Mucosa of rectum (tissue), 2 donors: ENCODE measurements around the gene DRAM1.
A peak's percentile ranks its signal among the peaks of the same experiment; 100 is the strongest.

Experiments used
- H3K27ac ChIP-seq, 2 donors: one replicate each; pipeline ENCODE4 v1.7.0; 2013; ENCODE audit warnings: inconsistent platforms in 2 of 2, low read depth in 2 of 2, low read length in 2 of 2
- H3K27me3 ChIP-seq, 2 donors: one replicate each; pipeline ENCODE4 v1.7.0; 2013; ENCODE audit warnings: low read length in 2 of 2; ENCODE audit not compliant: control insufficient read depth in 2 of 2, insufficient read depth in 2 of 2
- H3K36me3 ChIP-seq, 2 donors: one replicate each; pipeline ENCODE4 v1.7.0; 2013; ENCODE audit warnings: low read length in 2 of 2; ENCODE audit not compliant: control insufficient read depth in 2 of 2, insufficient read depth in 2 of 2
- H3K4me1 ChIP-seq, 2 donors: one replicate each; pipeline ENCODE4 v1.7.0; 2013; ENCODE audit warnings: low read length in 2 of 2, mild to moderate bottlenecking in 1 of 2; ENCODE audit not compliant: control insufficient read depth in 2 of 2, insufficient read depth in 2 of 2
- H3K4me3 ChIP-seq, 2 donors: one replicate each; pipeline ENCODE4 v1.7.0; 2013; ENCODE audit warnings: low read length in 2 of 2
- H3K9ac ChIP-seq, 2 donors: one replicate each; pipeline ENCODE4 v1.7.0; 2013; ENCODE audit warnings: low read length in 2 of 2, low read depth in 1 of 2, mild to moderate bottlenecking in 1 of 2
- H3K9me3 ChIP-seq, 2 donors: one replicate each; pipeline ENCODE4 v1.7.0; 2013; ENCODE audit warnings: low read length in 2 of 2; ENCODE audit not compliant: control insufficient read depth in 2 of 2
- donor health status: healthy.
- donor health status: Normal muscosa, but diverticular disease.

Gene DRAM1

GRCh38 chr12:101939856-101940265, 62.5 kb downstream of the DRAM1 start:
- Histone ChIP-seq H3K36me3 (no peaks in the 10 kb centered on the region), H3K27me3 (no peaks in the 10 kb centered on the region), H3K4me3 (no peak overlapping the region), H3K4me1 (peaks cover 2 to 3% of the 10 kb centered on the region in 2 donors), H3K9ac (no peak overlapping the region), H3K9me3 (no peaks in the 10 kb centered on the region), H3K27ac (no peak overlapping the region)

DNA sequence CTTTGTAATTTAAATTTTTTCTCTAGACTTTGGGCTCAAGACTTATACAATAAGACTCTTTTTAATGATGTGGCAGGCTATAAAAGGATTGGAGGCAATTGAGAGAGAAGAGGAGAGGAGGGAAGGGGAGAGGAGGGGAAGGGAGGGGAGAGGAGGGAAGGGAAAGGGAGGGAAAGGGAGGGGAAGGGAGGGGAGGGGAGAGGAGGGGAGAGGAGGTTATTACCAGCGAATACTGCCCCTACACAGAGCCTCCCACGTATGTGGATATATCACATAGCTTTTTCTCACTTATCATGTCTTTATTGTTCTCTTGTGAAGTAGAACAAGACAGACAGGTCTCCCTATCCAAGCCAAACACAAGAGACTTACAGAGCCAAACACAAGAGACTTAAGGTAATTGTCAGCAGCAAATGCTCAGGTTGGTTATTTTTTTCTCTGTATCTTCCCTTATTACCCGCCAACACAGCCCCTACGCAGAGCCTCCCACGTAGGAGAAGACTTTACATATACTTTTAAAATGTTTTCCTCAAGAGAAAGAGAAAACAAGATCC, 63.1 kb downstream of the DRAM1 start:
- no peak overlapping the region for H3K27ac ChIP-seq
- H3K36me3 ChIP-seq = no peaks in the 10 kb centered on the region
- no peak overlapping the region for H3K4me3 ChIP-seq
- no peaks in the 10 kb centered on the region for H3K27me3 ChIP-seq
- peaks cover 3 to 6% of the 10 kb centered on the region in 2 donors for H3K4me1 ChIP-seq
- H3K9ac ChIP-seq = no peak overlapping the region
- H3K9me3 ChIP-seq = no peaks in the 10 kb centered on the region

GRCh38 chr12:101941306-101942249, 64.2 kb downstream of the DRAM1 start:
- no peaks in the 10 kb centered on the region for H3K27me3 ChIP-seq
- no peaks in the 10 kb centered on the region for H3K9me3 ChIP-seq
- peaks cover 8 to 11% of the 10 kb centered on the region in 2 donors for H3K4me1 ChIP-seq
- H3K4me3 ChIP-seq = no peak overlapping the region
- no peak overlapping the region for H3K27ac ChIP-seq
- no peaks in the 10 kb centered on the region for H3K36me3 ChIP-seq
- no peak overlapping the region for H3K9ac ChIP-seq

GRCh38 chr12:101942250-101942605, 64.8 kb downstream of the DRAM1 start:
- no peak overlapping the region for H3K4me3 ChIP-seq
- no peak overlapping the region for H3K27ac ChIP-seq
- no peaks in the 10 kb centered on the region for H3K27me3 ChIP-seq

GRCh38 chr12:101945369-101946232, 68.2 kb downstream of the DRAM1 start:
- Histone ChIP-seq H3K9me3 (no peaks in the 10 kb centered on the region), H3K9ac (no peak overlapping the region), H3K4me1 (peaks cover 8 to 11% of the 10 kb centered on the region in 2 donors), H3K36me3 (no peaks in the 10 kb centered on the region), H3K27ac (no peak overlapping the region), H3K4me3 (peak overlapping the region in 1 of 2 donors; percentile 15), H3K27me3 (no peaks in the 10 kb centered on the region)

More at GRCh38 chr12:101942250-101942605, 64.8 kb downstream of the DRAM1 start:
- Histone ChIP-seq H3K9me3 (no peaks in the 10 kb centered on the region), H3K36me3 (no peaks in the 10 kb centered on the region), H3K9ac (no peak overlapping the region), H3K4me1 (peaks cover 8 to 11% of the 10 kb centered on the region in 2 donors)

GRCh38 chr12:101946233-101946611, 68.8 kb downstream of the DRAM1 start:
- Histone ChIP-seq H3K9me3 (no peaks in the 10 kb centered on the region), H3K9ac (no peak overlapping the region), H3K27ac (no peak overlapping the region), H3K36me3 (no peaks in the 10 kb centered on the region), H3K27me3 (no peaks in the 10 kb centered on the region), H3K4me1 (peaks cover 8% of the 10 kb centered on the region in 2 donors), H3K4me3 (no peak overlapping the region)

DNA sequence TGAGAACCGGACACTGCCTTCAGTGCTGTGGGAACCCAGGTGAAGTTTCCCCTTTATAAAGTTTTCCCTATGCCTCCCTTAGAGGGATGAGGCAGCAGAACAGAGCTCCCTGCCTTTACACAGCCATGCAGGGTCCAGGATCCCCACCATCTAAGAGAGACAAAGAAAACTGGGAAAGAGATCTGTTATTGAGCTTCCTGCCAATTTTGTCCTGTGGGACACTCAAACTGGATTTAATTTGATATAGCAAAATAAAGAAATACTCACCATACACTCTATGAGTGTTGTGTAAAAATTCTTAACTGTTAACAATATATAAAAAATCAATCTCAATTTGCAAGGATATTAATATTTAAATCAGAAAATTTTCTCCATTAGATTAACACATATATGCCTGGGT, 69.9 kb downstream of the DRAM1 start:
- Histone ChIP-seq H3K4me1 (peaks cover 8% of the 10 kb centered on the region in 2 donors), H3K9ac (no peak overlapping the region), H3K36me3 (no peaks in the 10 kb centered on the region), H3K27ac (no peak overlapping the region), H3K9me3 (no peaks in the 10 kb centered on the region), H3K4me3 (no peak overlapping the region), H3K27me3 (no peaks in the 10 kb centered on the region)

- H3K4me3 ChIP-seq = no peak overlapping the region
- no peak overlapping the region for H3K27ac ChIP-seq
- H3K27me3 ChIP-seq = no peaks in the 10 kb centered on the region
- no peaks in the 10 kb centered on the region for H3K9me3 ChIP-seq
- no peaks in the 10 kb centered on the region for H3K36me3 ChIP-seq
- no peak overlapping the region for H3K9ac ChIP-seq
- peaks cover 8% of the 10 kb centered on the region in 2 donors for H3K4me1 ChIP-seq
Observed at GRCh38 chr12:101948365-101948764, 71.0 kb downstream of the DRAM1 start.

DNA sequence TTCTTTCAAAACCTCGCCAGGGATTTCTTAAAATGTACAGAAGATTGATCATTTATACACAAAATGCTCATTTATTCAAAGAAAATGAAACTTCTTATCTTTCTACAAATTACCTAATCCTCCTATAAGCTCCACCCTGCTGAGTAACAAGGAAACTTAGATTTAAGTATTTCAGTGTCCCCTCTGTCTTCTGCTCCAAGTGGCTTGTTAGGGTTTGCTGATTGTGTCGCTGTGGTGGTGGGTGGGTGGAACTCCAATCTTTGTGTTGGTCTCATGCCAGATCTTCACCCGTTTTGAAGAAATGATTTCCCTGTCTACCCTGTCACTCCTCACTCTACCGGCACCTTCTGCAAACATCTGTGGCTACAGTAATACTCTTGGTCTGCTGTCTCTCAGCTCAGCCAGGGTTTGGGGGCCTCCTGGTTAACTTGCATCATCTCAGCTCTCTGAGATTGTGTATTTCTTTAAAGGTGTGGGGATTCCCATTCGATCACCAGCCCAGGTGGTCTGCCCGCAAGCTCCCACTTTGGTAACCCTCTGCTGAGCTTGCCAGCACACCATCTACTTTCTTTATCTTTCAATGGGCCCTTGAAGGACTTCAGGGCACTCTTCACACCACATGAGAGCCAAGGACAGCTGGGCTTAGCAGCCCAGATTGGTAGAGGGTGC, 73.8 kb downstream of the DRAM1 start:
- Histone ChIP-seq H3K36me3 (no peaks in the 10 kb centered on the region), H3K27ac (no peak overlapping the region), H3K4me1 (peaks cover 0 to under 1% of the 10 kb centered on the region in 2 donors), H3K9me3 (no peaks in the 10 kb centered on the region), H3K9ac (no peak overlapping the region), H3K4me3 (no peak overlapping the region), H3K27me3 (no peaks in the 10 kb centered on the region)
